Measurements from ENCODE around the gene NEGR1. TPM values are rescaled to one million over a fixed set of nuclear protein-coding genes. Genes with fewer than 3 reads are reported as not detected.

NEGR1 gene
- polyA plus RNA-seq, 1 donor from 2014 or later, result 47.4 TPM

DNA sequence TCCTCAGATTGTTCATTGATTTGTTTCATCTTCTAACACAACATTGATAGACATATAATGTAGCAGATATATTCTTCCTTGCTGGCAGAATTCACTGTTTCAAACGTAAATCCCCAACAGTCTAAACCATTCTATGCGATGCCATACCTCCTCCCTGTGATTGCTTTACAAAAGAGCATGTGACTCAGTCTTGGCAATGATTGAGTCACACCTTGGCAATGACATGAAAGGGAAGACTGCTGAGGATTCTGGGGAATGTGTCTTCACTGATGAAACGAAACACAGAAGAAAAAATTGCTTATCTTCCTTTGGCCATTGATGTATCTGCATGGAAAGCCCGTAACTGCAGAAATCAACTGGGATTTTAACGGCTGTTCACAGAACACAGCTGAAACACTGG, 791.9 kb downstream of the NEGR1 start (continued):
- TF ChIP-seq EZH2 (IDR thresholded peaks at IDR 0.05; ENCODE audit: borderline replicate concordance, insufficient read depth, low read length, poor library complexity, severe bottlenecking), result no peak

DNA sequence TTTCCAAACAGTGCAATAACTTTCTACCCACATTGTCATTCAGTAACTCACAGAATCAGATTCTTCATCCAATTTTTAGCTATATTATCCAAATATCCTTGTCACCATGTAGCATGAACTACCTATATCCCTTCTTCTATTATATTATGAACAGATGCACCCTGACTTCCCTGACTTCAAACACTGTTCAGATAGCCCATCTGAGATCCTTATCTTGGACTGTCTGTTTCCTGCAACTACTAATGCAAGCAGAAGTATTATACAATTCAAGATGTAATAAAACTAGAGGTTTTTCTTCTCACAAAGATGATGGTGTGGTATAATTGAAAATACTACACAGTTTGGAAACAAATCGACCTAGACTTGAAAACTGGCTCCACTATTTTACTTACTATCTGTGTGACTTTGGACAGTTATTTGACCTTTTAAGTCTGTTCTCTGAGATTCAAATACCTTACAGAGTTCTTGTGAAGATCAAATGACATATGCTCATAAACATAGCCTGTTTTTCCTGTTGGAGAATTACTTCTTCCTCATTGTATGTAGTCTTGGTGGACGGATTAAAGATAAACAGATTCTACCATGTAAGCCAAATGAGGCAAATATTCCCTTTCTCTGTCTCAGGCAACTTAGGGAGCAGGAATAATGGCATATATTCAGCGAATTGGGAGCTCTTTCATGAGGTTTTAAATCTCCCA, 793.6 kb downstream of the NEGR1 start:
- Histone ChIP-seq H3K9me2 (ENCODE audit: insufficient read depth, low read length) (no peaks in the 10 kb centered on the region), H4K20me1 (ENCODE audit: insufficient read depth) (no peaks in the 10 kb centered on the region), H3K27ac (ENCODE audit: low read length) (no peak overlapping the region), H3K36me3 (ENCODE audit: insufficient read depth, low read length) (no peaks in the 10 kb centered on the region), H3K9me3 (ENCODE audit: low read length) (no peaks in the 10 kb centered on the region), H3K9ac (ENCODE audit: low read length) (no peak overlapping the region), H3K27me3 (ENCODE audit: insufficient read depth, low read depth, low read length) (no peaks in the 10 kb centered on the region), H3F3A (ENCODE audit: insufficient read depth, low read length, poor library complexity, severe bottlenecking) (no peaks in the 10 kb centered on the region), H3K4me3 (ENCODE audit: low read length) (no peak overlapping the region), H3K4me2 (ENCODE audit: low read length) (no peak overlapping the region), H3K79me2 (replicated peaks; ENCODE audit: insufficient read depth, low read length) (no peaks in the 10 kb centered on the region), H2AFZ (ENCODE audit: low read depth, low read length) (no peak overlapping the region)
- no peak for TF ChIP-seq SMC3 (conservative IDR thresholded peaks at IDR 0.05; ENCODE audit: poor library complexity)
- no peak for TF ChIP-seq MXI1 (conservative IDR thresholded peaks at IDR 0.05; ENCODE audit: poor library complexity, severe bottlenecking)
- TF ChIP-seq TAF1 (IDR thresholded peaks at IDR 0.05; ENCODE audit: low read depth), result no peak
- no peak for TF ChIP-seq EP300 (conservative IDR thresholded peaks at IDR 0.05; ENCODE audit: poor library complexity, severe bottlenecking)
- TF ChIP-seq, protein P1, sequence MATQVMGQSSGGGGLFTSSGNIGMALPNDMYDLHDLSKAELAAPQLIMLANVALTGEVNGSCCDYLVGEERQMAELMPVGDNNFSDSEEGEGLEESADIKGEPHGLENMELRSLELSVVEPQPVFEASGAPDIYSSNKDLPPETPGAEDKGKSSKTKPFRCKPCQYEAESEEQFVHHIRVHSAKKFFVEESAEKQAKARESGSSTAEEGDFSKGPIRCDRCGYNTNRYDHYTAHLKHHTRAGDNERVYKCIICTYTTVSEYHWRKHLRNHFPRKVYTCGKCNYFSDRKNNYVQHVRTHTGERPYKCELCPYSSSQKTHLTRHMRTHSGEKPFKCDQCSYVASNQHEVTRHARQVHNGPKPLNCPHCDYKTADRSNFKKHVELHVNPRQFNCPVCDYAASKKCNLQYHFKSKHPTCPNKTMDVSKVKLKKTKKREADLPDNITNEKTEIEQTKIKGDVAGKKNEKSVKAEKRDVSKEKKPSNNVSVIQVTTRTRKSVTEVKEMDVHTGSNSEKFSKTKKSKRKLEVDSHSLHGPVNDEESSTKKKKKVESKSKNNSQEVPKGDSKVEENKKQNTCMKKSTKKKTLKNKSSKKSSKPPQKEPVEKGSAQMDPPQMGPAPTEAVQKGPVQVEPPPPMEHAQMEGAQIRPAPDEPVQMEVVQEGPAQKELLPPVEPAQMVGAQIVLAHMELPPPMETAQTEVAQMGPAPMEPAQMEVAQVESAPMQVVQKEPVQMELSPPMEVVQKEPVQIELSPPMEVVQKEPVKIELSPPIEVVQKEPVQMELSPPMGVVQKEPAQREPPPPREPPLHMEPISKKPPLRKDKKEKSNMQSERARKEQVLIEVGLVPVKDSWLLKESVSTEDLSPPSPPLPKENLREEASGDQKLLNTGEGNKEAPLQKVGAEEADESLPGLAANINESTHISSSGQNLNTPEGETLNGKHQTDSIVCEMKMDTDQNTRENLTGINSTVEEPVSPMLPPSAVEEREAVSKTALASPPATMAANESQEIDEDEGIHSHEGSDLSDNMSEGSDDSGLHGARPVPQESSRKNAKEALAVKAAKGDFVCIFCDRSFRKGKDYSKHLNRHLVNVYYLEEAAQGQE (IDR thresholded peaks at IDR 0.05; ENCODE audit: borderline replicate concordance), result no peak
- no peak for TF ChIP-seq POLR2AphosphoS5 (IDR thresholded peaks at IDR 0.05)
- TF ChIP-seq RAD21 (conservative IDR thresholded peaks at IDR 0.05), result no peak
- TF ChIP-seq, protein P2, sequence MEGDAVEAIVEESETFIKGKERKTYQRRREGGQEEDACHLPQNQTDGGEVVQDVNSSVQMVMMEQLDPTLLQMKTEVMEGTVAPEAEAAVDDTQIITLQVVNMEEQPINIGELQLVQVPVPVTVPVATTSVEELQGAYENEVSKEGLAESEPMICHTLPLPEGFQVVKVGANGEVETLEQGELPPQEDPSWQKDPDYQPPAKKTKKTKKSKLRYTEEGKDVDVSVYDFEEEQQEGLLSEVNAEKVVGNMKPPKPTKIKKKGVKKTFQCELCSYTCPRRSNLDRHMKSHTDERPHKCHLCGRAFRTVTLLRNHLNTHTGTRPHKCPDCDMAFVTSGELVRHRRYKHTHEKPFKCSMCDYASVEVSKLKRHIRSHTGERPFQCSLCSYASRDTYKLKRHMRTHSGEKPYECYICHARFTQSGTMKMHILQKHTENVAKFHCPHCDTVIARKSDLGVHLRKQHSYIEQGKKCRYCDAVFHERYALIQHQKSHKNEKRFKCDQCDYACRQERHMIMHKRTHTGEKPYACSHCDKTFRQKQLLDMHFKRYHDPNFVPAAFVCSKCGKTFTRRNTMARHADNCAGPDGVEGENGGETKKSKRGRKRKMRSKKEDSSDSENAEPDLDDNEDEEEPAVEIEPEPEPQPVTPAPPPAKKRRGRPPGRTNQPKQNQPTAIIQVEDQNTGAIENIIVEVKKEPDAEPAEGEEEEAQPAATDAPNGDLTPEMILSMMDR (IDR thresholded peaks at IDR 0.05; ENCODE audit: poor library complexity, severe bottlenecking), result no peak
- no peak for TF ChIP-seq EZH2 (IDR thresholded peaks at IDR 0.05; ENCODE audit: borderline replicate concordance, insufficient read depth, low read length, poor library complexity, severe bottlenecking)

DNA sequence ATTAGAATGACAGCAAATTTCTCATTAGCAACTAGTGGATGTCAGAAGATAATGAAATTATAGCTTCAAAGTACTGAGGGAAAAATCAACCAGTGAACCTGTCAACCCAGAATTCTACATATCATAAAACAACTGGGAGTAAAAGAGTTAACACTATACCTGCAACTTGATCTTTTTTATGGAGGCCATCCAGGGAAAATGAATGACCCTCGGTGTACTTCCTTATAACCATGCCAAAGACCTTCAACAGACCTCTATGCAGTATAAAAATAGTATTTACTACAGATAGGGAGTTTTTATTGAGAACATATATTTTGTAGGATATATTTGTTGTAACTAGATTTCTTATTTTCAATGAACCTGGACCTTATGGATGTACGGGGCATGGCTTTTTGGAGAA, 809.0 kb downstream of the NEGR1 start:
- Histone ChIP-seq H4K20me1 (ENCODE audit: insufficient read depth) (no peaks in the 10 kb centered on the region), H3K27me3 (ENCODE audit: insufficient read depth, low read depth, low read length) (no peaks in the 10 kb centered on the region), H3K27ac (ENCODE audit: low read length) (no peak overlapping the region), H3K9ac (ENCODE audit: low read length) (no peak overlapping the region), H3F3A (ENCODE audit: insufficient read depth, low read length, poor library complexity, severe bottlenecking) (no peaks in the 10 kb centered on the region), H3K9me2 (ENCODE audit: insufficient read depth, low read length) (no peaks in the 10 kb centered on the region), H2AFZ (ENCODE audit: low read depth, low read length) (no peak overlapping the region), H3K4me3 (ENCODE audit: low read length) (no peak overlapping the region), H3K36me3 (ENCODE audit: insufficient read depth, low read length) (no peaks in the 10 kb centered on the region), H3K79me2 (replicated peaks; ENCODE audit: insufficient read depth, low read length) (no peaks in the 10 kb centered on the region), H3K4me2 (ENCODE audit: low read length) (no peak overlapping the region), H3K9me3 (ENCODE audit: low read length) (no peaks in the 10 kb centered on the region)
- TF ChIP-seq, protein P1 (IDR thresholded peaks at IDR 0.05; ENCODE audit: borderline replicate concordance), result no peak
- no peak for TF ChIP-seq TAF1 (IDR thresholded peaks at IDR 0.05; ENCODE audit: low read depth)
- TF ChIP-seq EZH2 (IDR thresholded peaks at IDR 0.05; ENCODE audit: borderline replicate concordance, insufficient read depth, low read length, poor library complexity, severe bottlenecking), result no peak
- TF ChIP-seq SMC3 (conservative IDR thresholded peaks at IDR 0.05; ENCODE audit: poor library complexity), result no peak
- no peak for TF ChIP-seq EP300 (conservative IDR thresholded peaks at IDR 0.05; ENCODE audit: poor library complexity, severe bottlenecking)
- no peak for TF ChIP-seq RAD21 (conservative IDR thresholded peaks at IDR 0.05)
- TF ChIP-seq POLR2AphosphoS5 (IDR thresholded peaks at IDR 0.05), result no peak
